T-helper 1 cell treated with Interleukin-12 subunit alpha and Interleukin-12 subunit beta and Interleukin-4 antibody, amounts not matched to agents 30 ng/mL and 1 ng/mL, for 36 hours (primary cell): ENCODE measurements around the gene TAS2R39. TPM values are rescaled to one million over a fixed set of nuclear protein-coding genes. Genes with fewer than 3 reads are reported as not detected.
"Not testable (repeated sequence)": the region's sequence is repeated elsewhere in the genome, so short reads cannot be mapped to it uniquely, and the experiment has no call there.

Experiments used
- intact Hi-C: fragments of 100-400 bp; cut with micrococcal nuclease; formaldehyde crosslinking; loops from one replicate; pipeline ENCODE4 v1.15.1; 2024
- total RNA-seq: library from RNA; stranded (reverse); gene quantifications from 2 replicates; pipeline ENCODE4 v1.2.3, GENCODE V29; 2022

The TAS2R39 gene
- not detected in 2 replicates for total RNA-seq

- intact Hi-C loops: no loop called here
These were observed at the start of gene TAS2R39 for GRCh38 chr7:143183024-143183423. Gene TAS2R39, plus strand, starts transcription at chr7:143183419. Its CDS starts 0 bp downstream, at chr7:143183419.

- intact Hi-C loops: no loop called here
These were observed 36.1 kb upstream of the TAS2R39 start for GRCh38 chr7:143147070-143147469.

- intact Hi-C loops: no loop called here
These were observed 35.2 kb upstream of the TAS2R39 start for GRCh38 chr7:143148050-143148449.

- intact Hi-C loops: no loop called here
These were observed 34.6 kb upstream of the TAS2R39 start for GRCh38 chr7:143148651-143149050.

- intact Hi-C loops: not testable (repeated sequence)
These were observed 32.5 kb upstream of the TAS2R39 start for GRCh38 chr7:143150696-143151095.

- intact Hi-C loops: not testable (repeated sequence)
These were observed 24.6 kb upstream of the TAS2R39 start for GRCh38 chr7:143158617-143159016.

GRCh38 chr7:143171697-143172096 is 11.5 kb upstream of the TAS2R39 start:
- intact Hi-C loops: no loop called here

GRCh38 chr7:143172354-143172753 is 10.9 kb upstream of the TAS2R39 start:
- intact Hi-C loops: no loop called here

GRCh38 chr7:143176128-143176527 is 7.1 kb upstream of the TAS2R39 start:
- intact Hi-C loops: no loop called here

- intact Hi-C loops: no loop called here
These were observed 5.7 kb upstream of the TAS2R39 start for GRCh38 chr7:143177374-143178119.

- intact Hi-C loops: not testable (repeated sequence)
These were observed 2.4 kb upstream of the TAS2R39 start for GRCh38 chr7:143180771-143181170.

- intact Hi-C loops: no loop called here
These were observed 1.9 kb upstream of the TAS2R39 start for GRCh38 chr7:143181349-143181748.

- intact Hi-C loops: no loop called here
These were observed 2.3 kb downstream of the TAS2R39 start for GRCh38 chr7:143185551-143185950.

GRCh38 chr7:143188994-143189393 is 5.8 kb downstream of the TAS2R39 start:
- intact Hi-C loops: no loop called here

GRCh38 chr7:143193880-143194279 is 10.7 kb downstream of the TAS2R39 start:
- intact Hi-C loops: loop anchor here (2.0 kb wide), 1 partner anchor 21 kb away; no protein-coding TSS in a partner anchor

- intact Hi-C loops: no loop called here
These were observed 15.8 kb downstream of the TAS2R39 start for GRCh38 chr7:143199040-143199439.

- intact Hi-C loops: no loop called here
These were observed 18.9 kb downstream of the TAS2R39 start for GRCh38 chr7:143202161-143202560.

- intact Hi-C loops: no loop called here
These were observed 20.2 kb downstream of the TAS2R39 start for GRCh38 chr7:143203386-143203785.

- intact Hi-C loops: no loop called here
These were observed 22.5 kb downstream of the TAS2R39 start for GRCh38 chr7:143205560-143206293.

- intact Hi-C loops: no loop called here
These were observed 27.3 kb downstream of the TAS2R39 start for GRCh38 chr7:143210541-143210940.

GRCh38 chr7:143213478-143213877 is 30.3 kb downstream of the TAS2R39 start:
- intact Hi-C loops: not testable (repeated sequence)
